ENCODE measurements around the gene HAPLN3.

Gene HAPLN3

DNA sequence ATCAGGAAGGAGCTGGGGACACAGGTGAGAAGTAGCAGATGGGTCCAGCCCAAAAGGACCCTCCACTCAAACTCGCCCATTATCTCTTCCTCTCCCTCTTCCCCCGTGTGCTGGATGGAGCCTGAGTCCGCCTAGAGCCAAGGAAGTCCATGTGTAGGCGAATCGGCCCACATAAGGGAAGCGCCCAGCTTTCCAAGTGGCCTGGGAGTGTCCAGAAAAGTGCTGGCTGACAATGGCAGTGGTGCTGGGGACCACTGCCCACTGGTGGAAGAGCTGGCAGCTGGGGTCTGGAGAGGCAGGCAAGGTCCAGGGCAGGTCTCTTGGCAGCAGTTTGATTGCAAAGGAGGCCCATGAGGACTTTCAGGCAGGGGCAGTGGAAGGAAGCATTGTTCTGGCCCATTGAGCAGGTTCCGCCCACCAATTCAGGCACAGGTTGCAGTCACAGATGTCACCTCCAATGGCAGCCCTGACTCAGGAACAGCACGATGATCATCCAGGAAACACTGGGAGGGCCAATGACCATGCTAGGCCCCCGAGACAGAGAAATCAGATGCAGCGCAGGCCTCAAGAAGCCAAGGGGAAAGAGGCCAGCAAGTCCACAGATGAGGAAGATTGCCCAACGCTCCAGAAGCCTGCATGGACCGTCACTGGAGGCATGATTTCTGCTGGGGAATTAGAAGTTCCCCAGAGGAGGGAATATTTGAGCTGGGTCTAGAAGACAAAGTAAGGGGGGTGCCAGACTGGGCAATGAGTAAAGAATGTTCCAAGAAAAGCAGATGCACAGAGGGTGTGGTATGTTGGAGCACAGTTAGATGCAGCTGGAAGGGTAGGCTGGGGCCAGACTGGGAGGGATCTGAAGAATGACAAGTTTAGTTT lies 14.8 kb upstream of the HAPLN3 start:
- DNase-seq: no peak

GRCh38 chr15:88908697-88909621 lies 13.6 kb upstream of the HAPLN3 start:
- no peak for DNase-seq

GRCh38 chr15:88908123-88908522 lies 12.8 kb upstream of the HAPLN3 start:
- no peak for DNase-seq

GRCh38 chr15:88907111-88907510 lies 11.8 kb upstream of the HAPLN3 start:
- no peak for DNase-seq

DNA sequence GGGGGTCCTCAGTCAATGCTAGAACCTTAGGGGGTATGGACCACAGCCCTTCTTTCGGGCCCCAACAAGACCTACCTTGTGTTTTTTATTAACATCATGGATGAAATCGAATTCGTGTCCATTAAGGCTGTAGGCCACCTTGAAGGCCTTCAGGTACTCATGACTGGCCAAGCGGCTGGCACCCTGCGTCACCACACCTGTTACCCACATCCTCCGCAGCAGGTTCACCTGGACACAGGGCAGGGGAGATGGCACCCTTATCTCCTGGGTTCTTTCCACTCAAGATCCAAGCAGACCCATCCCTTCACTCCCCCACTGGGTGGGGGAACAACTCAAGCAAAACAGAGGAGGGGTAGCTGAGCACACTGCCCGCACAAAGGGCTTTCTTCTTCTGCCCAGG lies 11.2 kb upstream of the HAPLN3 start:
- no peak for DNase-seq

DNA sequence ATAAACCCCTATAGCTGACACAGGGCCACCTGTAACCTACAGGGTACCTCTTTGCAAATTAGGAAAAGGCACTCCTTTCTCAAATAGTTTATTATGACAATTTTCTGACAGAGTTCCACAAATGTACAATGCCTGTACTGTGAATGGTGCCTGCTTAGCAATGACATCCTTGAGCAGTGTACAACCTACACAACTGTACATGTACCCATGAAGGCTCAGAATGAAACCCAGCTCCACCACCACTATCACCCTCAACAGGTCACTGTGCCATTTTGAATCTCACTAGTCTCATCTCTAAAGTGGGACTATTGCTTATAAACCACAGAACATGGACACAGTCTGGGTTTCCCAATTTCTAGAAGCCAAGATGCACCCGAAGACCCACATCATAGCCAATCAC lies 10.8 kb upstream of the HAPLN3 start:
- DNase-seq: no peak

GRCh38 chr15:88905576-88905975 lies 10.2 kb upstream of the HAPLN3 start:
- DNase-seq: no peak

GRCh38 chr15:88904624-88905327 lies 9.4 kb upstream of the HAPLN3 start:
- DNase-seq: peak; percentile 3

DNA sequence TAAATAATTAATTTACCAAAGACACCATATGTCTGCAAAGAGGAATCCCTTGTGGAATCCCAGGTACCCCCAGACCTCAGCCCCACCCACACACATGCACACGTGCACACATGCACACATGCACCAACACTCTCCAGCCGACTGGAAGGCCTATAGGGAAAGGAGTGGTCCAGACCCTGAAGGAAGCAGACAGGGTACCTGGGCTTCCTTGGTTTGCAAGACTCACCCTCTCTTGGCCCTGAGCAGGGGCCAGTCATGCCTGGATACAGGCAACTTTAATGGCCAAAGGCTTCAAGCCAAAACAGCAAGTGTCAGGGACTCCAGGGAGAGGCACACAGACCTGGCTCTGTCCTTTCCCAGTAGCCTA lies 8.9 kb upstream of the HAPLN3 start:
- DNase-seq: no peak

- DNase-seq: no peak
Measured at GRCh38 chr15:88902846-88903245, 7.5 kb upstream of the HAPLN3 start.

GRCh38 chr15:88902221-88902835 lies 7.0 kb upstream of the HAPLN3 start:
- no peak for DNase-seq

GRCh38 chr15:88901508-88902220 lies 6.3 kb upstream of the HAPLN3 start:
- DNase-seq: no peak

DNA sequence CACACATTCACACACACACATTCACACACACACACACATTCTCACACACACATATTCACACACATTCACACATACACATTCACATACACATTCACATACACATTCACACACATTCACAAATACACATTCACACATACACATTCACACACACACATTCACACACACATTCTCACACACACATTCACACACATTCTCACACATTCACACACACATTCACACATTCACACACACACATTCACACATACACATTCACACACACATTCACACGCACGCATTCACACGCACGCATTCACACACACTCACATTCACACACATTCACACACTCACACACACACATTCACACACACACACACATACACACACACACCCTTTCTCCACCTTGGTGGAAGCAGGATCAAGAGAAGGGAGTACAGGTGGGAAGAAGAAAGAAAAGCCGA lies 5.7 kb upstream of the HAPLN3 start:
- no peak for DNase-seq

- no peak for DNase-seq
Measured at GRCh38 chr15:88900309-88900981, 5.1 kb upstream of the HAPLN3 start.

DNA sequence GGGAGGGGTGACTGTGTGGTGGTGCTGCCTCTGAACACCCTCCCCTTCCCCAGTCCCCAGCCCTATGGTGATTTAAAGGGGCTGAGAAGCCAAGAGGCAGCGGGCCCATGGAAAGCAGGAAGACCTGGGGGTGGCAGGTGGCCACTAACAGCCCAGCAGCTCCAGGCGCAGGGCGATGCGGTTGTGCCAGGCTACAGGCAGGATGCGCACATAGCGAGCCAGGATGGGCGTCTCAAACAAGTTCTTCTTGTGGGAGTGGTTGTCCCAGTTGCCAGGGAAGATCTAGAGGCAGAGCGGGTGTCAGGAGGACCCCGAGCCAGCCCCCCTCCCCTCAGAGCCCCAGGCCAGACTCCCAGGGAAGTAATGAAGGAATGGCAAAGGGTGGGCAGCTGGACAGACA lies 3.9 kb upstream of the HAPLN3 start:
- no peak for DNase-seq

- no peak for DNase-seq
Measured at GRCh38 chr15:88898736-88899135, 3.4 kb upstream of the HAPLN3 start.

GRCh38 chr15:88897456-88898194 lies 2.3 kb upstream of the HAPLN3 start:
- peak; percentile 28 for DNase-seq

- DNase-seq: no peak
Measured at GRCh38 chr15:88897142-88897455, 1.8 kb upstream of the HAPLN3 start.

- no peak for DNase-seq
Measured at GRCh38 chr15:88896333-88897033, 1.1 kb upstream of the HAPLN3 start.

DNA sequence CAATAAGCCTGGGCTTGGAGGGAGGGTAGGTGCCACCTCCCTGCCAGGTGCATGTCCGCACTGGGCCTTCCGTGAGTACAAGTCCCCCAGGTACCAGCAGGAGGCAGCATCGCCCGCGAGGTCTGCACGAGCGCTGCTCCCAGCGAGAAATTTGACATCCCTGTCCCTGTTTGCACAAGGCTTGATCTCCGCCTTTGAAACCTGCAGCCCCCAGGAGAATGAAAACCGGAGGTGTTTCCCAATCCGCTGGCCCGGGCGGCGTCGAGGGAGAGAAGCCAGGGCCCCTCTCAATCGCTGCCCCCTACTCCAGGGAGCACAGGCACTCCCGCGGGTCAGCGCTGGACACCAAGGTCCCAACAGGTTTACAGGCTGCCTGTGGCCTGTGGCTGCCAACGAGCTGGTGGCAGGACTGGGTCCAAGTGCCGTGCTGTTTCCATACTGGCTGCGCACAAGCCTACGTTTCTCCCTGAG lies 961 bp downstream of the HAPLN3 start:
- DNase-seq: no peak

Measured in DMS153 (cell line).